ENCODE results near the gene RBM38.

Gene RBM38

DNA sequence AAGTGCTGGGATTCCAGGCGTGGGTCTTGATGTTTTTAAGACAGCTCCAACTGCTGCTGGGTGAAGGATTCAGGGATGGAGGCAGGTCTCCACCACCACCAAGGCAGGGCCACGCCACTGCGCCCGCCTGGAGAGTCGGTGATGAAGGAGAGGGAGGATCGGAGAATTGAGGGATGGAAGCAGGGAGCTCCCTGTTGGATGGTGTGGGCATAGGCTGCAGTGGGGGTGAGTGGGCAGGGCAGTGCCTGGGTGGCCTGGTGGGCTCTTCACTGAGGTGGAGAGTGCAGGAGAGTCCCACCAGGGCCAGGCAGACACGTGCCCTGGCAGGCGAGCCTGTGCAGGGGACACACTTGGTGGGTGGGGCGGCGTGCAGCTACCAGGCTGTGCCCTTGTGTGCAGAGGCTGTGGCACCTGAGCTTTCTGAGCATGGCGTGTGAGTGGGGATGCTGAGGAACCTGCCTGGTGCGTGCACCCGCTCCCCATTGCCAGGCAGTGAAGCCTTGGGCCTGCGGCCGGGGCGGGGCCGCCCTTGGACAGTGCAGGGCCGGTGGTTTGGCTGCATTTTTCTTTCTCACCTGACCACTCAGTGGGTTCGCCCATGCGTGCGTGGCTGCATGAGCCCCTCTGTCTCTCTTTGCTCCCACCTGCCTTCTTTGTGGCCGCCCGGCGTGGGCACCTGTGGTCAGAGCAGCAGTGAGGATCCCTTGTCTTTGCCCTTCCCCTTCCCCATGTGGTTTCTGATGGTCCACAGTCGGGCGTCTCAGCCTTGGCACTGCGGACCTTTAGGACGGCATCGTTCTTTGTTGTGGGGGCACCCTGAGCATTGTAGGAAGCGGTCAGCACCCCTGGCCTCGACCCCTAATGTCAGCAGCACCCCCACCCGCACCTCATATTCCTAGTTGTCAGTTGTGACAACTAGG lies 11.3 kb downstream of the RBM38 start:
- Histone ChIP-seq H3K36me3 (ENCODE audit: control insufficient read depth in 2 of 2, insufficient read depth in 1 of 2, low read length in 2 of 2) (peaks cover 0 to 96% of the 10 kb centered on the region in 2 experiments; a peak in 2 of 3 replicates), H3K4me1 (ENCODE audit: control insufficient read depth, insufficient read depth, low read length) (no peaks in the 10 kb centered on the region), H3K27ac (ENCODE audit: extremely low read depth, low read depth, low read length) (no peak overlapping the region), H3K9me3 (ENCODE audit: control insufficient read depth, insufficient read depth, low read depth, low read length) (no peaks in the 10 kb centered on the region), H3K4me3 (ENCODE audit: low read depth, low read length) (no peak overlapping the region)
- CTCF ChIA-PET = interaction anchor here (0.7 kb wide), 1 partner anchor 315 kb away, joined by 3 read pairs; no protein-coding TSS in a partner anchor
- POLR2A ChIA-PET = interaction anchor here (2.0 kb wide), 1 partner anchor 11 kb away, joined by 4 read pairs; the partner anchor contains the start of gene RBM38
- TF ChIP-seq, protein P1, sequence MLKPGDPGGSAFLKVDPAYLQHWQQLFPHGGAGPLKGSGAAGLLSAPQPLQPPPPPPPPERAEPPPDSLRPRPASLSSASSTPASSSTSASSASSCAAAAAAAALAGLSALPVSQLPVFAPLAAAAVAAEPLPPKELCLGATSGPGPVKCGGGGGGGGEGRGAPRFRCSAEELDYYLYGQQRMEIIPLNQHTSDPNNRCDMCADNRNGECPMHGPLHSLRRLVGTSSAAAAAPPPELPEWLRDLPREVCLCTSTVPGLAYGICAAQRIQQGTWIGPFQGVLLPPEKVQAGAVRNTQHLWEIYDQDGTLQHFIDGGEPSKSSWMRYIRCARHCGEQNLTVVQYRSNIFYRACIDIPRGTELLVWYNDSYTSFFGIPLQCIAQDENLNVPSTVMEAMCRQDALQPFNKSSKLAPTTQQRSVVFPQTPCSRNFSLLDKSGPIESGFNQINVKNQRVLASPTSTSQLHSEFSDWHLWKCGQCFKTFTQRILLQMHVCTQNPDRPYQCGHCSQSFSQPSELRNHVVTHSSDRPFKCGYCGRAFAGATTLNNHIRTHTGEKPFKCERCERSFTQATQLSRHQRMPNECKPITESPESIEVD (tag by site-specific recombination; IDR thresholded peaks at IDR 0.05) = no peak
- TF ChIP-seq REPIN1 (tag by site-specific recombination; IDR thresholded peaks at IDR 0.05; ENCODE audit: low read depth) (no peak), ZFP69B (tag by site-specific recombination; IDR thresholded peaks at IDR 0.05) (no peak), ZFHX2 (tag by site-specific recombination; conservative IDR thresholded peaks at IDR 0.05) (peak; percentile 27; the same call in 1 of the 2 replicates), EGR2 (tag by site-specific recombination; IDR thresholded peaks at IDR 0.05; ENCODE audit: low read depth) (0 out of 2 replicates have a peak, but pooled peaks have one; percentile 30), ZNF521 (tag by site-specific recombination; IDR thresholded peaks at IDR 0.05) (no peak), ZNF148 (tag by site-specific recombination; IDR thresholded peaks at IDR 0.05; ENCODE audit: borderline replicate concordance) (no peak)

- POLR2A ChIA-PET = no interaction called here
- H3K36me3 ChIP-seq (ENCODE audit: control insufficient read depth in 2 of 2, insufficient read depth in 1 of 2, low read length in 2 of 2) = peaks cover 0 to 96% of the 10 kb centered on the region in 2 experiments; a peak in 2 of 3 replicates
- TF ChIP-seq ZBTB44 (tag by site-specific recombination; IDR thresholded peaks at IDR 0.05) = no peak
- TF ChIP-seq ZNF571 (tag by site-specific recombination; IDR thresholded peaks at IDR 0.05) = no peak
- TF ChIP-seq AEBP2 (tag by site-specific recombination; IDR thresholded peaks at IDR 0.05; ENCODE audit: borderline replicate concordance) = no peak
- TF ChIP-seq GLI2 (tag by site-specific recombination; IDR thresholded peaks at IDR 0.05; ENCODE audit: borderline replicate concordance, low read depth) = no peak
- TF ChIP-seq, protein P2, sequence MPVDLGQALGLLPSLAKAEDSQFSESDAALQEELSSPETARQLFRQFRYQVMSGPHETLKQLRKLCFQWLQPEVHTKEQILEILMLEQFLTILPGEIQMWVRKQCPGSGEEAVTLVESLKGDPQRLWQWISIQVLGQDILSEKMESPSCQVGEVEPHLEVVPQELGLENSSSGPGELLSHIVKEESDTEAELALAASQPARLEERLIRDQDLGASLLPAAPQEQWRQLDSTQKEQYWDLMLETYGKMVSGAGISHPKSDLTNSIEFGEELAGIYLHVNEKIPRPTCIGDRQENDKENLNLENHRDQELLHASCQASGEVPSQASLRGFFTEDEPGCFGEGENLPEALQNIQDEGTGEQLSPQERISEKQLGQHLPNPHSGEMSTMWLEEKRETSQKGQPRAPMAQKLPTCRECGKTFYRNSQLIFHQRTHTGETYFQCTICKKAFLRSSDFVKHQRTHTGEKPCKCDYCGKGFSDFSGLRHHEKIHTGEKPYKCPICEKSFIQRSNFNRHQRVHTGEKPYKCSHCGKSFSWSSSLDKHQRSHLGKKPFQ (tag by site-specific recombination; IDR thresholded peaks at IDR 0.05) = no peak
- no peak for TF ChIP-seq ZNF140 (tag by site-specific recombination; IDR thresholded peaks at IDR 0.05)
- TF ChIP-seq KLF10 (tag by site-specific recombination; IDR thresholded peaks at IDR 0.05) = no peak
- TF ChIP-seq SP7 (tag by site-specific recombination; IDR thresholded peaks at IDR 0.05) = no peak
- no peak for TF ChIP-seq ZNF701 (tag by site-specific recombination; IDR thresholded peaks at IDR 0.05)
- no peak for TF ChIP-seq ZBTB26 (tag by site-specific recombination; optimal IDR thresholded peaks at IDR 0.05)
- TF ChIP-seq BCL6B (tag by site-specific recombination; IDR thresholded peaks at IDR 0.05) = no peak
- TF ChIP-seq ZNF529 (tag by site-specific recombination; IDR thresholded peaks at IDR 0.05; ENCODE audit: insufficient replicate concordance) = no peak
These were observed 12.0 kb downstream of the RBM38 start for GRCh38 chr20:57403216-57403615.

More at GRCh38 chr20:57403216-57403615, 12.0 kb downstream of the RBM38 start:
- H3K4me3 ChIP-seq (ENCODE audit: low read depth, low read length) = no peak overlapping the region
- H3K9me3 ChIP-seq (ENCODE audit: control insufficient read depth, insufficient read depth, low read depth, low read length) = no peaks in the 10 kb centered on the region
- CTCF ChIA-PET = no interaction called here
- H3K27ac ChIP-seq (ENCODE audit: extremely low read depth, low read depth, low read length) = no peak overlapping the region
- no peaks in the 10 kb centered on the region; the same call in 1 of the 2 replicates for H3K4me1 ChIP-seq (ENCODE audit: control insufficient read depth, insufficient read depth, low read length)
